Mesendoderm (in vitro differentiated cells): Measurements from ENCODE around the gene ZDHHC1.
A peak's percentile ranks its signal among the peaks of the same experiment; 100 is the strongest.

Experiments used
- DNase-seq: peaks from one replicate; pipeline ENCODE4 v3.0.0; 2013
- H2AK5ac ChIP-seq: 2 replicates; pipeline ENCODE4 v1.6.1; 2013; ENCODE audit warnings: low read length, inconsistent platforms
- H2BK120ac ChIP-seq: 2 replicates; pipeline ENCODE4 v1.6.1; 2013; ENCODE audit warnings: low read depth, mild to moderate bottlenecking, low read length, moderate library complexity, mixed read lengths
- H2BK15ac ChIP-seq: replicated peaks from 2 replicates; pipeline ENCODE4 v1.6.1; 2013; ENCODE audit warnings: low read depth, mild to moderate bottlenecking, moderate library complexity
- H2BK5ac ChIP-seq: 2 replicates; pipeline ENCODE4 v1.6.1; 2013; ENCODE audit warnings: low read length, inconsistent platforms
- H3K18ac ChIP-seq: 2 replicates; pipeline ENCODE4 v1.6.1; 2013; ENCODE audit warnings: mild to moderate bottlenecking, low read length, mixed read lengths
- H3K23ac ChIP-seq: one replicate; pipeline ENCODE4 v1.6.1; 2013; ENCODE audit warnings: low read length
- H3K27ac ChIP-seq: 2 replicates; pipeline ENCODE4 v1.5.1; 2013; ENCODE audit warnings: low read depth, mild to moderate bottlenecking, inconsistent platforms, low read length, moderate library complexity
- H3K27me3 ChIP-seq: 2 replicates; pipeline ENCODE4 v1.6.1; 2013; ENCODE audit warnings: low read length, control low read depth, mild to moderate bottlenecking, inconsistent platforms; ENCODE audit not compliant: insufficient read depth, poor library complexity
- H3K36me3 ChIP-seq: 2 replicates; pipeline ENCODE4 v1.6.1; 2013; ENCODE audit warnings: low read length, inconsistent platforms; ENCODE audit not compliant: control insufficient read depth, insufficient read depth
- H3K4ac ChIP-seq: one replicate; pipeline ENCODE4 v1.6.1; 2013; ENCODE audit warnings: low read depth, mild to moderate bottlenecking, low read length, moderate library complexity
- H3K4me1 ChIP-seq: 2 replicates; pipeline ENCODE4 v1.6.1; 2013; ENCODE audit warnings: low read depth, low read length, inconsistent platforms; ENCODE audit not compliant: control insufficient read depth
- H3K4me2 ChIP-seq: 2 replicates; pipeline ENCODE4 v1.6.1; 2013; ENCODE audit warnings: low read length
- H3K4me3 ChIP-seq: 2 replicates; pipeline ENCODE4 v1.5.1; 2013; ENCODE audit warnings: mild to moderate bottlenecking, low read length
- H3K56ac ChIP-seq: one replicate; pipeline ENCODE4 v1.6.1; 2013; ENCODE audit warnings: low read length
- H3K79me1 ChIP-seq: 2 replicates; pipeline ENCODE4 v1.6.1; 2013; ENCODE audit warnings: low read length, inconsistent platforms
- H3K79me2 ChIP-seq: 2 replicates; pipeline ENCODE4 v1.6.1; 2013; ENCODE audit warnings: mild to moderate bottlenecking, low read length; ENCODE audit not compliant: control insufficient read depth, insufficient read depth
- H3K9ac ChIP-seq: 2 replicates; pipeline ENCODE4 v1.6.1; 2013; ENCODE audit warnings: low read length, inconsistent platforms
- H4K5ac ChIP-seq: one replicate; pipeline ENCODE4 v1.6.1; 2013; ENCODE audit warnings: low read length
- H4K8ac ChIP-seq: one replicate; pipeline ENCODE4 v1.6.1; 2013; ENCODE audit warnings: low read depth, mild to moderate bottlenecking, control low read depth, low read length, moderate library complexity
- WGBS: extraction: QIAGEN DNeasy Blood & Tissue Kit; methylation state at CpG from one replicate; pipeline ENCODE4 v1.1.7; 2013; ENCODE audit warnings: low lambda C conversion rate, missing lambda C conversion rate; ENCODE audit not compliant: insufficient coverage; ENCODE audit errors: extremely low coverage; 5-methylcytosine and 5-hydroxymethylcytosine counted together

Gene ZDHHC1

GRCh38 chr16:67429799-67430503 lies 13.7 kb upstream of the ZDHHC1 start:
- Histone ChIP-seq H3K18ac (no peak overlapping the region), H3K56ac (peak overlapping the region; percentile 93), H3K23ac (no peak overlapping the region), H4K5ac (no peak overlapping the region), H3K4me2 (peak overlapping the region; percentile 84), H3K27me3 (peaks cover 4% of the 10 kb centered on the region), H2BK5ac (no peak overlapping the region), H2BK15ac (no peak overlapping the region), H4K8ac (no peak overlapping the region), H3K79me2 (no peaks in the 10 kb centered on the region), H3K9ac (peak overlapping the region; percentile 72), H3K79me1 (no peaks in the 10 kb centered on the region), H3K27ac (no peak overlapping the region), H3K4ac (no peak overlapping the region), H3K4me1 (peaks cover 11% of the 10 kb centered on the region), H3K36me3 (no peaks in the 10 kb centered on the region), H2BK120ac (no peak overlapping the region), H2AK5ac (no peak overlapping the region), H3K4me3 (peak overlapping the region; percentile 9)
- no CpG with 5 or more reads among the region's 13 CpGs for WGBS
- no peak for DNase-seq

GRCh38 chr16:67429053-67429798 lies 12.9 kb upstream of the ZDHHC1 start:
- Histone ChIP-seq H2BK15ac (no peak overlapping the region), H2BK5ac (no peak overlapping the region), H4K8ac (no peak overlapping the region), H3K23ac (no peak overlapping the region), H3K79me1 (no peaks in the 10 kb centered on the region), H3K4me3 (no peak overlapping the region), H3K56ac (no peak overlapping the region), H4K5ac (no peak overlapping the region), H3K27me3 (peaks cover 4% of the 10 kb centered on the region), H3K4me1 (peaks cover 18% of the 10 kb centered on the region), H3K36me3 (no peaks in the 10 kb centered on the region), H3K4me2 (no peak overlapping the region), H2AK5ac (no peak overlapping the region), H3K27ac (no peak overlapping the region), H3K9ac (no peak overlapping the region), H2BK120ac (no peak overlapping the region), H3K4ac (no peak overlapping the region), H3K79me2 (no peaks in the 10 kb centered on the region), H3K18ac (no peak overlapping the region)
- no CpG with 5 or more reads among the region's 3 CpGs for WGBS
- no peak for DNase-seq

GRCh38 chr16:67428146-67428731 lies 12.0 kb upstream of the ZDHHC1 start:
- H2BK120ac ChIP-seq: no peak overlapping the region
- H3K4me3 ChIP-seq: no peak overlapping the region
- no peak overlapping the region for H3K18ac ChIP-seq
- H2BK15ac ChIP-seq: no peak overlapping the region
- peaks cover 23% of the 10 kb centered on the region for H3K4me1 ChIP-seq
- H2BK5ac ChIP-seq: no peak overlapping the region
- no peaks in the 10 kb centered on the region for H3K36me3 ChIP-seq
- no peaks in the 10 kb centered on the region for H3K79me2 ChIP-seq
- H3K27me3 ChIP-seq: peaks cover 4% of the 10 kb centered on the region
- H2AK5ac ChIP-seq: peak overlapping the region; percentile 75
- H4K8ac ChIP-seq: no peak overlapping the region
- no CpG with 5 or more reads among the region's 11 CpGs for WGBS
- peak overlapping the region; percentile 45 for H3K9ac ChIP-seq
- H3K4me2 ChIP-seq: no peak overlapping the region
- no peak overlapping the region for H3K4ac ChIP-seq
- H3K79me1 ChIP-seq: no peaks in the 10 kb centered on the region
- DNase-seq: peak; percentile 90
- no peak overlapping the region for H3K23ac ChIP-seq
- no peak overlapping the region for H3K27ac ChIP-seq
- peak overlapping the region; percentile 80 for H3K56ac ChIP-seq
- no peak overlapping the region for H4K5ac ChIP-seq

- Histone ChIP-seq H2AK5ac (peak overlapping the region; percentile 33), H3K18ac (no peak overlapping the region), H4K8ac (no peak overlapping the region), H3K4me1 (peaks cover 20% of the 10 kb centered on the region), H4K5ac (no peak overlapping the region), H3K27me3 (peaks cover 4% of the 10 kb centered on the region), H2BK5ac (no peak overlapping the region), H3K23ac (peak overlapping the region; percentile 37), H3K36me3 (no peaks in the 10 kb centered on the region), H2BK120ac (no peak overlapping the region), H3K4me3 (no peak overlapping the region), H2BK15ac (no peak overlapping the region), H3K4ac (no peak overlapping the region), H3K79me1 (no peaks in the 10 kb centered on the region), H3K56ac (no peak overlapping the region), H3K79me2 (no peaks in the 10 kb centered on the region), H3K27ac (no peak overlapping the region), H3K9ac (no peak overlapping the region), H3K4me2 (no peak overlapping the region)
- no peak for DNase-seq
- no CpG with 5 or more reads among the region's 7 CpGs for WGBS
Observed at GRCh38 chr16:67426950-67427349, 10.7 kb upstream of the ZDHHC1 start.

- H3K4ac ChIP-seq: no peak overlapping the region
- no peaks in the 10 kb centered on the region for H3K79me2 ChIP-seq
- WGBS: no CpG with 5 or more reads among the region's 7 CpGs
- H2BK5ac ChIP-seq: no peak overlapping the region
- H3K79me1 ChIP-seq: no peaks in the 10 kb centered on the region
- peaks cover 4% of the 10 kb centered on the region for H3K27me3 ChIP-seq
- no peak overlapping the region for H3K4me2 ChIP-seq
- no peak overlapping the region for H2AK5ac ChIP-seq
- peaks cover 16% of the 10 kb centered on the region for H3K4me1 ChIP-seq
- H3K27ac ChIP-seq: no peak overlapping the region
- H4K5ac ChIP-seq: no peak overlapping the region
- H3K4me3 ChIP-seq: no peak overlapping the region
- H3K36me3 ChIP-seq: no peaks in the 10 kb centered on the region
- H3K18ac ChIP-seq: no peak overlapping the region
- no peak overlapping the region for H2BK120ac ChIP-seq
- no peak overlapping the region for H2BK15ac ChIP-seq
- DNase-seq: no peak
- no peak overlapping the region for H3K56ac ChIP-seq
- H4K8ac ChIP-seq: no peak overlapping the region
- H3K23ac ChIP-seq: no peak overlapping the region
- H3K9ac ChIP-seq: no peak overlapping the region
Observed at GRCh38 chr16:67426022-67426421, 9.7 kb upstream of the ZDHHC1 start.
